PC-9 (cell line): ENCODE data around the gene SPATC1L.

ENCODE experiments used
- EZH2 ChIP-seq: fragments of 200-600 bp; sonication (generic); IDR thresholded peaks from 2 replicates; pipeline ENCODE4 v1.8.0; 2017; ENCODE audit warnings: antibody characterized with exemption, low read depth
- TF ChIP-seq, protein P1 (sequence below): fragments of 200-600 bp; sonication (generic); conservative IDR thresholded peaks from 2 replicates; pipeline ENCODE4 v1.6.1; 2017; ENCODE audit warnings: mixed run types, antibody characterized with exemption, mild to moderate bottlenecking, moderate library complexity

DNA sequence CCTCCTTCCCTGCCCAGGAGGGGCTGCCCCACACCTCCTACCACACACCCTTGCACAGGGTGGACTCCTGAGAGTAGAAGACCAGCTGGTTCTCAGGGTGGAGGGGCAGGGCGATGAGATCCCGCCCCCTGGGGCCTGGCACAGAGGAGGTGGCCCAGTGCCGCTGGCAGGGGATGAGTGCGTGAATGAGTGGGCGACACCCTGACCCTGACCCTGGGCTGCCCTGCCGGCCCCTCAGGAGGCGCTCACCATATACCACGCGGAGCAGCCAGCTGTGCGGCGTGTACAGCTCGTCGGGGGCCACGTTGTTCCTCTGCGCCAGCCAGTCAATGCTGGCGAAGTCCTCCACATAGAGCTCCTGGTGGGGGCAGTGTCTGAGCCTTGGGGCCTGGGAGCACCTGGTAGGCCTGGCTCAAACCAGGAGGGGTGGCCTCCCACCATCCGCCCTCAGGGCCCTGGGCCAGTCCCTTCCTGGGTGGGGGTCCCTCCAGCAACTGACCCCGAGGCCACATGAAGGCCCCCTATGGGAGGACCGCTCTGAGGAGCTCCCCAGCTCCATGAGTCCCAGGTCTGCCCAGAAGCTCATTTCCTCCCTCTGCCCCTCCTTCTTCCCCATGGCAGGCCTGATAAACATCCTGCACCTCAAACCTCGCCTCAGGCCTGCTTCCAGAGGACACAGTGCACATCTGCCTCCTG, 31.3 kb upstream of the SPATC1L start:
- TF ChIP-seq, protein P1, sequence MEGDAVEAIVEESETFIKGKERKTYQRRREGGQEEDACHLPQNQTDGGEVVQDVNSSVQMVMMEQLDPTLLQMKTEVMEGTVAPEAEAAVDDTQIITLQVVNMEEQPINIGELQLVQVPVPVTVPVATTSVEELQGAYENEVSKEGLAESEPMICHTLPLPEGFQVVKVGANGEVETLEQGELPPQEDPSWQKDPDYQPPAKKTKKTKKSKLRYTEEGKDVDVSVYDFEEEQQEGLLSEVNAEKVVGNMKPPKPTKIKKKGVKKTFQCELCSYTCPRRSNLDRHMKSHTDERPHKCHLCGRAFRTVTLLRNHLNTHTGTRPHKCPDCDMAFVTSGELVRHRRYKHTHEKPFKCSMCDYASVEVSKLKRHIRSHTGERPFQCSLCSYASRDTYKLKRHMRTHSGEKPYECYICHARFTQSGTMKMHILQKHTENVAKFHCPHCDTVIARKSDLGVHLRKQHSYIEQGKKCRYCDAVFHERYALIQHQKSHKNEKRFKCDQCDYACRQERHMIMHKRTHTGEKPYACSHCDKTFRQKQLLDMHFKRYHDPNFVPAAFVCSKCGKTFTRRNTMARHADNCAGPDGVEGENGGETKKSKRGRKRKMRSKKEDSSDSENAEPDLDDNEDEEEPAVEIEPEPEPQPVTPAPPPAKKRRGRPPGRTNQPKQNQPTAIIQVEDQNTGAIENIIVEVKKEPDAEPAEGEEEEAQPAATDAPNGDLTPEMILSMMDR: no peak
- TF ChIP-seq EZH2: no peak
